Measurements from ENCODE around the gene BEGAIN. TPM values are rescaled to one million over a fixed set of nuclear protein-coding genes. Genes with fewer than 3 reads are reported as not detected.

The BEGAIN gene
- total and polyA plus RNA-seq, 2 of the 8 experiments (the other 6 are each of a cell fraction or from before 2014, with no cell fraction given), result 2.9 to 3.0 TPM

DNA sequence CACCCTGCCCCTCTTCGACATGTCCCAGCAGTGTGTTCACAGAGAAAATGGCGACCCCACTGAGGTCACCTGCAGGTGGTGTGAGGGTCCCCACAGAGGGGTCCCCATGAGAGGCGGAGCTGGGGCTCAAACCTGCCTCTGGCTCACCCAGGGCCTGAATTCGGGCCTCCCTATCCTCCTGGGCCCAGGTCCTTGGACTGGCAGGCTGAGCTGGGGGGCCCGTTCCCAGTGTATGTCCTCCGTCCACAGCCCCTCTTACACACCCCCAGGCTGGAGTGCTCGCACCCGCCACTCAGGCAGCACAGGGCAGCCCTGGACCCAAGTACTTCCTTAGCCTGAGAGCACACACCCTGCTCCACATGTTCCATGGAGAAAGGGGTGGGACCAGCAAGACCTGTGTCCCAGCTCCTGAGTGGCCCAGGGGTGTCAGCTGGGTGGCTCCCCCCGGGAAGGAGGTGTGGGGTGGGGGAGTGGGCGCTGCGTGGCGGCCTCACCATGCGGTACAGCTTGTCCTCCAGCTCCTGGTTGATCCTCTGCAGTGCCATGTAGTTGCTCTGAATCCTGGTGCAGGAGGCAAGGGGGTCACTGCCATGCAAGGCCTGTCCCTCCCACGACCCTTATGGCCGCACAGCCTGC is 42.6 kb downstream of the BEGAIN start (continued):
- TF ChIP-seq TCF12 (IDR thresholded peaks at IDR 0.05; ENCODE audit: low read depth, low read length) (no peak), RFX5 (IDR thresholded peaks at IDR 0.05; ENCODE audit: borderline replicate concordance, low read depth, low read length) (no peak), RNF2 (IDR thresholded peaks at IDR 0.05; ENCODE audit: borderline replicate concordance, low read depth, low read length, missing control alignments, poor library complexity, severe bottlenecking) (no peak), KDM5A (IDR thresholded peaks at IDR 0.05; ENCODE audit: low read length) (no peak), POLR2AphosphoS5 (IDR thresholded peaks at IDR 0.05; ENCODE audit: low read depth, low read length) (no peak), SP4 (IDR thresholded peaks at IDR 0.05; ENCODE audit: low read length) (no peak), CTBP2 (IDR thresholded peaks at IDR 0.05; ENCODE audit: borderline replicate concordance, insufficient read depth, insufficient read length, low read length) (no peak)
- TF ChIP-seq, protein P1, sequence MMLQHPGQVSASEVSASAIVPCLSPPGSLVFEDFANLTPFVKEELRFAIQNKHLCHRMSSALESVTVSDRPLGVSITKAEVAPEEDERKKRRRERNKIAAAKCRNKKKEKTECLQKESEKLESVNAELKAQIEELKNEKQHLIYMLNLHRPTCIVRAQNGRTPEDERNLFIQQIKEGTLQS (IDR thresholded peaks at IDR 0.05; ENCODE audit: insufficient read depth, low read depth, low read length), result no peak

All from H1 (cell line).